GM23248 (cell line): ENCODE measurements around the gene BCL6. TPM values are rescaled to one million over a fixed set of nuclear protein-coding genes. Genes with fewer than 3 reads are reported as not detected.
A peak's percentile ranks its signal among the peaks of the same experiment; 100 is the strongest.

Experiments
- DNase-seq: peaks from one replicate; pipeline ENCODE4 v3.0.0-alpha.2; 2015
- H2AFZ ChIP-seq: fragments of 200-600 bp; sonication (generic); 2 replicates; pipeline ENCODE4 v1.6.1; 2016; ENCODE audit warnings: antibody characterized with exemption
- H3F3A ChIP-seq: fragments of 200-600 bp; sonication (generic); 2 replicates; pipeline ENCODE4 v1.6.1; 2016; ENCODE audit warnings: mild to moderate bottlenecking, antibody characterized with exemption, mixed run types; ENCODE audit not compliant: insufficient read depth
- H3K27ac ChIP-seq: fragments of 200-600 bp; sonication (generic); 2 replicates; pipeline ENCODE4 v1.5.1; 2016; ENCODE audit warnings: mild to moderate bottlenecking
- H3K27me3 ChIP-seq: fragments of 200-600 bp; sonication (generic); replicated peaks from 2 replicates; pipeline ENCODE4 v1.6.1; 2016; ENCODE audit warnings: mild to moderate bottlenecking; ENCODE audit not compliant: insufficient read depth
- H3K36me3 ChIP-seq: fragments of 200-600 bp; sonication (generic); 2 replicates; pipeline ENCODE4 v1.6.1; 2016; ENCODE audit warnings: low read depth, mild to moderate bottlenecking
- H3K4me1 ChIP-seq: fragments of 200-600 bp; sonication (generic); 2 replicates; pipeline ENCODE4 v1.6.1; 2016; ENCODE audit warnings: mild to moderate bottlenecking; ENCODE audit not compliant: insufficient read depth
- H3K4me2 ChIP-seq: fragments of 200-600 bp; sonication (generic); one replicate; pipeline ENCODE4 v1.6.1; 2016; ENCODE audit warnings: mild to moderate bottlenecking; ENCODE audit not compliant: unreplicated experiment
- H3K4me3 ChIP-seq: fragments of 200-600 bp; sonication (generic); 2 replicates; pipeline ENCODE4 v1.5.1; 2016; ENCODE audit warnings: mild to moderate bottlenecking
- H3K79me2 ChIP-seq: fragments of 200-600 bp; sonication (generic); 2 replicates; pipeline ENCODE4 v1.6.1; 2016; ENCODE audit warnings: mild to moderate bottlenecking; ENCODE audit not compliant: insufficient read depth
- H3K9ac ChIP-seq: fragments of 200-600 bp; sonication (generic); 2 replicates; pipeline ENCODE4 v1.6.1; 2016; ENCODE audit warnings: mild to moderate bottlenecking
- H3K9me2 ChIP-seq: fragments of 200-600 bp; sonication (generic); 2 replicates; pipeline ENCODE4 v1.6.1; 2016; ENCODE audit warnings: mixed run types, mild to moderate bottlenecking, moderate library complexity; ENCODE audit not compliant: insufficient read depth
- H3K9me3 ChIP-seq: fragments of 200-600 bp; sonication (generic); one replicate; pipeline ENCODE4 v1.6.1; 2017; ENCODE audit warnings: low read depth
- H4K20me1 ChIP-seq: fragments of 200-600 bp; sonication (generic); 2 replicates; pipeline ENCODE4 v1.6.0; 2016; ENCODE audit not compliant: insufficient read depth
- EZH2 ChIP-seq: fragments of 200-600 bp; sonication (generic); IDR thresholded peaks from 2 replicates; pipeline ENCODE4 v1.6.1; 2018; ENCODE audit warnings: antibody characterized with exemption, mild to moderate bottlenecking; ENCODE audit not compliant: insufficient read depth, poor library complexity, severe bottlenecking
- EZH2phosphoT487 ChIP-seq: fragments of 200-600 bp; sonication (generic); IDR thresholded peaks from 2 replicates; pipeline ENCODE4 v1.6.1; 2018; ENCODE audit warnings: antibody characterized with exemption, moderate library complexity, mild to moderate bottlenecking, low read depth; ENCODE audit not compliant: insufficient read depth
- WGBS, 2 experiments: methylation state at CpG; one replicate each; pipeline ENCODE4 v1.1.6; 2015 to 2017; ENCODE audit warnings: low lambda C conversion rate in 2 of 2, low coverage in 1 of 2; ENCODE audit errors: missing lambda C conversion rate in 2 of 2; 5-methylcytosine and 5-hydroxymethylcytosine counted together
- in situ Hi-C: fragments of 300-500 bp; cut with MboI; formaldehyde crosslinking; loops from 2 replicates; pipeline ENCODE4 v1.15.0; 2020
- polyA plus RNA-seq: library from polyadenylated mRNA; unstranded; fragments of >200 nt; fragmentation: Nextera tagmentation; extraction: Ambion mirVana; gene quantifications from 2 replicates; pipeline ENCODE4 v1.2.1, GENCODE V29; 2016
- total RNA-seq: library from RNA; depleted of rRNA; stranded (reverse); fragments of >200 nt; shearing (Covaris generic); gene quantifications from 2 replicates; pipeline ENCODE4 v1.2.3, GENCODE V29; 2014

The BCL6 gene
- total and polyA plus RNA-seq, 2 experiments from 2014 or later, result 8.7 to 32.3 TPM

DNA sequence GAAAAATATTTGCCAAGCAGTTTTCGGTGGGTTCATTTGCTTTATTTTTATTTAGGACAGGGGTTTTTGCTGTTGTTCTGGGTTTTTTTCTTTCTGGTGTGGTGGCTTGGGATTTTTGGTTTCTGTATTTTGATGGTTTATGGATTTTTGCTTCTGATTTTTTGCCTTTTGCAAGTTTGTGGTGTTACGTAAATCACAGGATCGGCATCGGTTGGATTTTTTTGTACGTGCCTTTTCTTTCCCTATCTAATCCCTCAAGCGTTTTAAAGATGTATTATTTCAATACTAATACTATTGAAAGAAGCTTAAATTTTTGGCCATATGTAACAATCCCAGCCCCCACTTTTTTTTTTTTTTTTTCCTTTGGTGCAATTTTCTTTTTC lies 782 bp upstream of the BCL6 start:
- in situ Hi-C loops, result loop anchor here (10.0 to 25.0 kb wide), 4 partner anchors 419 to 941 kb away; no protein-coding TSS in a partner anchor
- Histone ChIP-seq H3F3A (peaks cover 26% of the 10 kb centered on the region), H3K4me3 (peak overlapping the region; percentile 96), H3K4me1 (peaks cover 19% of the 10 kb centered on the region), H3K27ac (peak overlapping the region; percentile 97), H3K9me3 (no peaks in the 10 kb centered on the region), H3K9me2 (no peaks in the 10 kb centered on the region), H3K4me2 (peak overlapping the region; percentile 82), H4K20me1 (no peaks in the 10 kb centered on the region), H3K27me3 (no peaks in the 10 kb centered on the region), H3K36me3 (no peaks in the 10 kb centered on the region), H2AFZ (peak overlapping the region; percentile 92), H3K9ac (peak overlapping the region; percentile 94), H3K79me2 (peaks cover 47% of the 10 kb centered on the region)
- WGBS, 2 experiments, result 2% methylated on average over 6 of the region's 6 CpGs
- peak; percentile 51 for DNase-seq
- TF ChIP-seq EZH2 (no peak), EZH2phosphoT487 (no peak)

DNA sequence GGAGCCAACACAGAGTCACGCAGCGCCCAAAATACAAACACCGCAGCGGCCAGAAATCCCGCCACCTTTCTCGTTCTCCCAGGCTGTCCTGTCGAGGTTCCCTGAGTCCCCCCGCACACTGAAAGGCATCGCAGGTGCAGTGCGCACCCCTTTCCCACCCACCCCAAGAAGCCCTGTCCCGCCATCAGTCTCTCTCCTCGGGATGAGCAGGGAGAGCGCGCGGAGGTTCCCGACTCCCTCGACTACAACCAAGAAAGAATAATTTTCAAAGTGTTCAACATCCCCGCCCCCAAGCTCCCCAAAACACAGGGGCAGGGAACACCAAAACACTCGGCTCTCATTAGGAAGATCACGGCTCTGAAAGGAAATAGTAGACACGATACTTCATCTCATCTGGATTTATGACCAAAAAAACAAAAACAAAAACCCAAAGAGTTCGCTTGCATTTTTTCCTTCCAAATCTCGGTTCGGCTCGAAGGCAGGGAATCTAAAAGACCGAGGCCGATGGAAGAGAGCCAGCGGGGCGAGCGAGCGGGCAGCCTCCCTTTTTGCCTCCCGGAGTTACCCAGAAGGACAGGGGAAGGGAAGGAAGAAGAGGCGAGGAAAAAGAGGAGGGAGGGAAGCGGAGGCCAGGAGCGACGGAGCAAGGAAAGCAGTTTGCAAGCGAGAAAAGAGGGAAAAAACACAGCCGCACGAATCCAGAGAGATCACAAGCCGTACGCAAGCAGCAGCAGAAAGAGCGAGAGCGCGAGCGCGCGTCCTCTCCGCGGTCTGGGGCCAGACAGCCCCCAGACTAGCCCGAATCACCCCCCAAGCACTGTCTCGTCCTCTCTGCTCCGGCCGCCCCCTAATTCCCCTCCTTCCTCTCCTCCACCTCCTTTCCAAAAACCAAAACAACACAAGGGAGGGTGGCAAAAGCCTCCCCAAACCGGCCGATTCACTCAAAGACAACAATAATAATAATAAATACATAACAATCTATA lies 808 bp downstream of the BCL6 start:
- peak overlapping the region; percentile 97 for H3K27ac ChIP-seq
- H3K4me1 ChIP-seq, result peaks cover 28% of the 10 kb centered on the region
- no peaks in the 10 kb centered on the region for H4K20me1 ChIP-seq
- in situ Hi-C loops, result loop anchor here (5.0 to 25.0 kb wide), 5 partner anchors 420 to 1208 kb away; no protein-coding TSS in a partner anchor
- H2AFZ ChIP-seq, result peak overlapping the region; percentile 13; the same call in 1 of the 2 replicates
- peaks cover 34% of the 10 kb centered on the region for H3F3A ChIP-seq
- no peaks in the 10 kb centered on the region for H3K27me3 ChIP-seq
- H3K9me3 ChIP-seq, result no peaks in the 10 kb centered on the region
- no peaks in the 10 kb centered on the region for H3K36me3 ChIP-seq
- H3K4me2 ChIP-seq, result peak overlapping the region; percentile 82
- TF ChIP-seq EZH2phosphoT487, result no peak
- no peak for TF ChIP-seq EZH2
- peak overlapping the region; percentile 96 for H3K4me3 ChIP-seq
- DNase-seq, result peak; percentile 69
- peak overlapping the region; percentile 94 for H3K9ac ChIP-seq
- H3K9me2 ChIP-seq, result no peaks in the 10 kb centered on the region
- H3K79me2 ChIP-seq, result peaks cover 59% of the 10 kb centered on the region
- 1% methylated on average over 40 to 55 of the region's 55 CpGs for WGBS, 2 experiments

DNA sequence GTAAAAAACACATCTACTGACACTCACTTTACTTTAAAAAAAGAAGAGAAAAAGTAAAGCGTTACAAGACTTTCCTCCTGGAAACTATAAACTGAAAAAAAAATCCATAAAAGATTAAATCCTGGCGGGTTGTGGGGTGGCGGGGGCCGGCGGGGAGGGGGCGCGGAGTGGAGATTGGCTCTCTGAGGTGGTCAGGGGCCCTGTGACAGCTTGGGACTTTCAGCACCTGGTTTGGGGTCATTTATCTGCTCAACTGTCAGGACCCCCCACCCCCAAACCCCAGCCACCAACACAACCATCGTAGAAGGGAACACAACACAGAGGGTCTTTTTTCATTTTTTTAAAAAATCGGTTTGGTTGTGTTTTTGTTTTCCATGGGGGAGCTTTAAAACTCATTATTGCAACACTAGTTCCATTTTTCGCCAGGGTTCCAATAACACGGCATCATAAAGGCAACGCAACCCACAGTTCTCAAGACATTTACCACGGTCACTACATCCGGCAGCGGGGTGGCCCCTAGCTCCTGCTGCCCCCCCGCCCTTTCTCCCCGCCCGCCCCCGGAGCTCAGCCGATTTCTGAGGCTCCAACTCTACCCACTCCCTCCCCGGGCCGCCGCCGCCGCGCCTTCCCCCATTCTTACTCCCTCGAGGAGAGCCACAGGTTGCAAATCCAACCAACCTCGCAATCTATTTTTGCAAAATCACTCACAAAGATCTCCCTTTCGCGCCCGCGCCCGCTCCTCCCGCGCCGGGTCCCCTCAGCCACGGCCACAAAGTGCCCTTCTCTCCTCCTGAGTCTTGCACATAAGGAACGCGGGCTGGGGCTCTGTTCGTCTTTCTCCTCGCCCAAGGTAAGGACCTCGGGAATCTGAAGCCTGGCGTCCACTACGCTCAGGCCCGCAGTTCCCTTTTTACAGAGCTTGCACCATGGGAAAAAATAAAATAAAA lies 1.8 kb downstream of the BCL6 start:
- TF ChIP-seq EZH2 (no peak), EZH2phosphoT487 (no peak)
- no peaks in the 10 kb centered on the region for H3K36me3 ChIP-seq
- H3K79me2 ChIP-seq, result peaks cover 65% of the 10 kb centered on the region
- peak overlapping the region; percentile 97 for H3K27ac ChIP-seq
- H3K9me2 ChIP-seq, result no peaks in the 10 kb centered on the region
- H3K27me3 ChIP-seq, result no peaks in the 10 kb centered on the region
- in situ Hi-C loops, result loop anchor here (5.0 to 25.0 kb wide), 5 partner anchors 421 to 1209 kb away; no protein-coding TSS in a partner anchor
- peaks cover 34% of the 10 kb centered on the region for H3K4me1 ChIP-seq
- peak overlapping the region; percentile 96 for H3K4me3 ChIP-seq
- DNase-seq, result peak; percentile 77
- WGBS, 2 experiments, result 1 to 2% methylated on average over 32 to 45 of the region's 45 CpGs
- H2AFZ ChIP-seq, result peak overlapping the region; percentile 38; the same call in 1 of the 2 replicates
- H3F3A ChIP-seq, result peaks cover 36% of the 10 kb centered on the region
- H3K9ac ChIP-seq, result peak overlapping the region; percentile 94
- H4K20me1 ChIP-seq, result no peaks in the 10 kb centered on the region
- H3K9me3 ChIP-seq, result no peaks in the 10 kb centered on the region
- peak overlapping the region; percentile 82 for H3K4me2 ChIP-seq
